ENCODE data around the gene IL3. TPM values are rescaled to one million over a fixed set of nuclear protein-coding genes. Genes with fewer than 3 reads are reported as not detected.

Gene IL3
- total RNA-seq, 1 donor from 2014 or later, result not detected

DNA sequence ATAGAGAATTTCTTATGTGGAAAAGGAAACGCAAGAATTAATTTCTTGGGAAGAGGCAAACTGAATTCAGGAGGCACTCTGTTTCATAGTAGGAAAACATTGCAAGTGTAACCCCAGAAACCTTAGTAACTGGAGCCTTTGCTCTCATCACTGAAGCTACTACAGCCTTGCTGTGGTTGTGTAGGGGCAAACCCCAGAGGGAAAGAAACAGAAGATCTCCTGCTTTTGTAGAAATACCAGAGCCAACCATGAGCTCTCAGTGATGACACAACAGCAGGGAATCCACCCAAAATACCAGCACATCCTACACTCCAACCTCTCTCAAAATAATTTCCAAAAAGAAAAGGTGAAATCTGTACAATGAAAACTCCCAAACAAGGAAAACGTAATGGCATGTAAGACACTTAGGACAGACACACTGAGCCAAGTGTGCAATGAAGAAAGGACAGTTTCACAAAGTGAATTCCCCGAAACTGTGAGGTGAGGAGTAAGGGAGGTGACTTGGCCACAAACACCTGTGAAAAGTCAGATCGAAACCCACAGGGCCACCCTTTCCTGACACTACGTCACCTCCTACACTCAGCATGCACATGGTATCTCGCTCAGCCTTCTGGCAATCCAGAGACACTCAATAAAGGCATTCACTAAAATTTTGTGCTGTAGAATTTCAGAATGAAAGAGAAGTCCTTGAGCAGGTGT is 40.4 kb upstream of the IL3 start:
- Histone ChIP-seq H3K4me3 (no peak overlapping the region), H3K9me3 (ENCODE audit: low read depth) (no peaks in the 10 kb centered on the region), H3K9ac (no peak overlapping the region), H3K27ac (no peak overlapping the region), H3K79me2 (ENCODE audit: low read depth) (no peaks in the 10 kb centered on the region), H3F3A (ENCODE audit: low read depth) (no peaks in the 10 kb centered on the region), H3K36me3 (no peaks in the 10 kb centered on the region), H3K4me1 (no peaks in the 10 kb centered on the region), H3K4me2 (no peak overlapping the region), H2AFZ (replicated peaks) (no peak overlapping the region), H3K27me3 (peaks cover 3% of the 10 kb centered on the region), H4K20me1 (ENCODE audit: low read depth) (no peaks in the 10 kb centered on the region)
- no peaks in the 10 kb centered on the region for H3K9me3 Mint-ChIP-seq
- peaks cover 7% of the 10 kb centered on the region for H3K27me3 Mint-ChIP-seq (ENCODE audit: insufficient read depth, low read depth)
- H3K27ac Mint-ChIP-seq, result no peak overlapping the region
- TF ChIP-seq EZH2phosphoT487 (IDR thresholded peaks at IDR 0.05) (no peak), EZH2 (IDR thresholded peaks at IDR 0.05) (no peak)
- TF ChIP-seq, protein P1, sequence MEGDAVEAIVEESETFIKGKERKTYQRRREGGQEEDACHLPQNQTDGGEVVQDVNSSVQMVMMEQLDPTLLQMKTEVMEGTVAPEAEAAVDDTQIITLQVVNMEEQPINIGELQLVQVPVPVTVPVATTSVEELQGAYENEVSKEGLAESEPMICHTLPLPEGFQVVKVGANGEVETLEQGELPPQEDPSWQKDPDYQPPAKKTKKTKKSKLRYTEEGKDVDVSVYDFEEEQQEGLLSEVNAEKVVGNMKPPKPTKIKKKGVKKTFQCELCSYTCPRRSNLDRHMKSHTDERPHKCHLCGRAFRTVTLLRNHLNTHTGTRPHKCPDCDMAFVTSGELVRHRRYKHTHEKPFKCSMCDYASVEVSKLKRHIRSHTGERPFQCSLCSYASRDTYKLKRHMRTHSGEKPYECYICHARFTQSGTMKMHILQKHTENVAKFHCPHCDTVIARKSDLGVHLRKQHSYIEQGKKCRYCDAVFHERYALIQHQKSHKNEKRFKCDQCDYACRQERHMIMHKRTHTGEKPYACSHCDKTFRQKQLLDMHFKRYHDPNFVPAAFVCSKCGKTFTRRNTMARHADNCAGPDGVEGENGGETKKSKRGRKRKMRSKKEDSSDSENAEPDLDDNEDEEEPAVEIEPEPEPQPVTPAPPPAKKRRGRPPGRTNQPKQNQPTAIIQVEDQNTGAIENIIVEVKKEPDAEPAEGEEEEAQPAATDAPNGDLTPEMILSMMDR (IDR thresholded peaks at IDR 0.05), result no peak
- H3K4me3 Mint-ChIP-seq, result no peak overlapping the region
- H3K36me3 Mint-ChIP-seq, result no peaks in the 10 kb centered on the region
- peaks cover 3% of the 10 kb centered on the region for H3K4me1 Mint-ChIP-seq
- no peak for DNase-seq (ENCODE audit: low spot score)

DNA sequence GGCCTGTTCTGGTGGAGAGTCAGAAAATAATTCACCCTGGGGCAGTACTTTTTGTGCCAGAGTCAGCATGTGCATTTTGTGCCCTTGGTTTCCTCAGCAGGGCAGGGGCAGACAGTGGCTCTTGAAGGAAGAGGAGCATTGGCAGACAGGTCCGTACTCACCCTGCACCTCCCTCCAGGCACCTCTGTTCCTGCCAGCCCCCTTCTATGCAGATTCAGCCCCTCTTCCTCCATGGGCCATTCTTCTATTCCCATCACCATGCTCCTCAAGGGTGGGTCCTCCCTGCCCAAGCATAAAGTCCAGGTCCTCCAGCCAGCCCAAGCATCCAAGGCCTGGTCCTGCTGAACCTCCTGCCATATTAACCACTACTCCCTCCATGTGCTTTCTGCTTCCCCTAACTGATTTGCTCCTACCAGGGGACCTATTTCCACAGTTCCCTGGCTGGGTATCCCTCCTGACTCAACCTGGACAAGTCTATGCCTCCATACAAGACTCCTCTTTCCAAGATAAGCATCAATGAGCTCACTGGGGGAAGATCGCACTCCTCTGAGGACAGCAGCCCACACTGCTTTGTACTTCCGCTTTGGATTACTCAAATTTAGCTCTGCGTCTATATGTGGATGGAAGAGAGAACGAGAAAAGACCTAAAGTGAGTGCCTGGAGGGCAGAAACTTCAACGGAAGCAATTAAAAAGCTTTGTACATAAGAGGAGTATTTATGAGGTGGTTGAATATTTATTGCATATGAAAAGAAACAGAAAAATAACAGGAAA is 39.7 kb upstream of the IL3 start:
- Mint-ChIP-seq H3K36me3 (no peaks in the 10 kb centered on the region), H3K9me3 (no peaks in the 10 kb centered on the region), H3K4me3 (no peak overlapping the region), H3K27me3 (ENCODE audit: insufficient read depth, low read depth) (peaks cover 7% of the 10 kb centered on the region), H3K4me1 (peaks cover 3% of the 10 kb centered on the region), H3K27ac (no peak overlapping the region)
- DNase-seq (ENCODE audit: low spot score), result no peak
- Histone ChIP-seq H3K27me3 (no peaks in the 10 kb centered on the region), H3K4me2 (no peak overlapping the region), H3K27ac (no peak overlapping the region), H3K4me1 (no peaks in the 10 kb centered on the region), H3K4me3 (no peak overlapping the region), H3F3A (ENCODE audit: low read depth) (no peaks in the 10 kb centered on the region), H2AFZ (replicated peaks) (no peak overlapping the region), H3K9ac (no peak overlapping the region), H4K20me1 (ENCODE audit: low read depth) (no peaks in the 10 kb centered on the region), H3K36me3 (no peaks in the 10 kb centered on the region), H3K79me2 (ENCODE audit: low read depth) (no peaks in the 10 kb centered on the region), H3K9me3 (ENCODE audit: low read depth) (no peaks in the 10 kb centered on the region)
- no peak for TF ChIP-seq EZH2phosphoT487 (IDR thresholded peaks at IDR 0.05)
- TF ChIP-seq, protein P1 (IDR thresholded peaks at IDR 0.05), result no peak
- TF ChIP-seq EZH2 (IDR thresholded peaks at IDR 0.05), result no peak

DNA sequence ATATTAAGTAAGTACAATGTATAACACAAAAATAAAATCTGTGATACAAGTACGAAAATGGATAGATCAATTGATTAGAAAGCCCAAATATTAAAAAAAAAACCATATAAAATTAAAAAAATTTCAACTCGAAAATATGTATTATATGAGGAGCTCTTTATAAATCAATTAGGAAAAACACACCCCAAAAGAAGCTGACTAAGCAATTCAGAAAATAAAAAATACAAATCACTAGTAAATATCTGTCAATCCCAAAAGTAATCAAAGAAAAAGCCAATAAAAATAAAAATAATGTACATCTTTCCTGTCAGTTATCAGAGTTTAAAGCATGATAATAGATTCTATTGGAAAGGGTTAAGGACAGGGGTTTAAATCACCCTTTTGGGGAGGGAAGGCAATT is 38.8 kb upstream of the IL3 start:
- H3K36me3 Mint-ChIP-seq, result no peaks in the 10 kb centered on the region
- H3K4me1 Mint-ChIP-seq, result peaks cover 3% of the 10 kb centered on the region
- H3K4me1 ChIP-seq, result no peaks in the 10 kb centered on the region
- H3K36me3 ChIP-seq, result no peaks in the 10 kb centered on the region
- H3K4me3 Mint-ChIP-seq, result no peak overlapping the region
- TF ChIP-seq, protein P1 (IDR thresholded peaks at IDR 0.05), result no peak
- H3K9me3 Mint-ChIP-seq, result no peaks in the 10 kb centered on the region
- no peak overlapping the region for H3K4me3 ChIP-seq
- no peaks in the 10 kb centered on the region for H3F3A ChIP-seq (ENCODE audit: low read depth)
- no peak overlapping the region for H3K9ac ChIP-seq
- DNase-seq (ENCODE audit: low spot score), result no peak
- no peaks in the 10 kb centered on the region for H3K79me2 ChIP-seq (ENCODE audit: low read depth)
- no peak overlapping the region for H3K4me2 ChIP-seq
- no peaks in the 10 kb centered on the region for H3K27me3 ChIP-seq
- H4K20me1 ChIP-seq (ENCODE audit: low read depth), result no peaks in the 10 kb centered on the region
- H3K9me3 ChIP-seq (ENCODE audit: low read depth), result no peaks in the 10 kb centered on the region
- no peak overlapping the region for H3K27ac ChIP-seq
- H3K27ac Mint-ChIP-seq, result no peak overlapping the region
- H3K27me3 Mint-ChIP-seq (ENCODE audit: insufficient read depth, low read depth), result peaks cover 7% of the 10 kb centered on the region
- no peak overlapping the region for H2AFZ ChIP-seq (replicated peaks)
